Endothelial cell of umbilical vein (primary cell): ENCODE measurements around the gene CYBC1.

Experiments
- EZH2 ChIP-seq: IDR thresholded peaks from 2 replicates; pipeline ENCODE4 v1.6.1; 2012; ENCODE audit warnings: borderline replicate concordance, low read depth, mild to moderate bottlenecking, moderate library complexity, low read length, inconsistent platforms; ENCODE audit not compliant: severe bottlenecking
- GATA2 ChIP-seq: IDR thresholded peaks from 2 replicates; pipeline ENCODE4 v1.7.0; 2011; ENCODE audit warnings: low read depth, mild to moderate bottlenecking, moderate library complexity, mixed read lengths, low read length; ENCODE audit not compliant: insufficient read length, insufficient read depth
- JUN ChIP-seq: IDR thresholded peaks from 2 replicates; pipeline ENCODE4 v1.6.1; 2011; ENCODE audit warnings: borderline replicate concordance, low read depth; ENCODE audit not compliant: insufficient read length, insufficient read depth
- POLR2A ChIP-seq: IDR thresholded peaks from 2 replicates; pipeline ENCODE4 v1.6.1; 2012; ENCODE audit warnings: low read depth, mild to moderate bottlenecking, control low read depth, low read length
- POLR2AphosphoS5 ChIP-seq: IDR thresholded peaks from 2 replicates; pipeline ENCODE4 v1.6.1; 2012; ENCODE audit warnings: low read depth, mild to moderate bottlenecking, control low read depth, low read length, moderate library complexity; ENCODE audit not compliant: insufficient read depth
- TF ChIP-seq, protein P1 (sequence below), 2 donors: IDR thresholded peaks; 1 replicate in 1 of 2; 2 replicates in 1 of 2; pipeline ENCODE4 v1.5.1; 2011; ENCODE audit warnings: low read length in 2 of 2, mild to moderate bottlenecking in 2 of 2, moderate library complexity in 2 of 2, control low read depth in 1 of 2, inconsistent platforms in 1 of 2, low read depth in 1 of 2; ENCODE audit not compliant: insufficient read depth in 1 of 2; ENCODE audit errors: extremely low read depth in 1 of 2
- TF ChIP-seq, protein P2 (sequence below): IDR thresholded peaks from 2 replicates; pipeline ENCODE4 v1.6.1; 2011; ENCODE audit not compliant: insufficient read depth, insufficient read length

DNA sequence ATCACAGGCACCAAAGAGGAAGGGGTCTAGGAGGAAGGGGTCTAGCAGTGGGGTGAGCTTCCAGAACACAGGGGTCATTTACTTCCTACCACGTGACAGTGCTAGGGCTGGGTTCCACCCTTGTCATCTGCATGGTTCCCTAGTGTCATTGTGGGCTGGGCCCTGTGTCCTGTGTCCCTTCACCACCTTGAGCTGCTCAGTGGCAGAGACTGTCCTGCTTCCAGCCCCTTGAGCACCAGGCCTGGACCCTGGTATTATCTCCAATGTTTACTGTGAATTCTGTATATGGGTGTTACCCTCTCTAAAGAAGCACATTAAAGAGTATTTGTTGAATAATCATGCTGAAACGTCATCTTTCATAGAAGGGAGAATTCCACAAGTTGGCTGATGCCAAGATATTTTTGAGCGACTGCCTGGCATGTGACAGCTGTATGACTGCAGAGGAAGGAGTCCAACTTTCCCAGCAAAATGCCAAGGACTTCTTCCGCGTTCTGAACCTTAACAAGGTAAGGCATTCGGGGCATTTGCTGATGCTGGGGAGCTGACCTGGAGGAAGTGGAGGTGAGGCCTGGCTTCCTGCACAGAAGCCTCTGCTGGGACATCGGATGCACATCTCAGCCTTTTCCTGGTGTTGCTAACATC is 13.5 kb upstream of the CYBC1 start:
- TF ChIP-seq, protein P1, sequence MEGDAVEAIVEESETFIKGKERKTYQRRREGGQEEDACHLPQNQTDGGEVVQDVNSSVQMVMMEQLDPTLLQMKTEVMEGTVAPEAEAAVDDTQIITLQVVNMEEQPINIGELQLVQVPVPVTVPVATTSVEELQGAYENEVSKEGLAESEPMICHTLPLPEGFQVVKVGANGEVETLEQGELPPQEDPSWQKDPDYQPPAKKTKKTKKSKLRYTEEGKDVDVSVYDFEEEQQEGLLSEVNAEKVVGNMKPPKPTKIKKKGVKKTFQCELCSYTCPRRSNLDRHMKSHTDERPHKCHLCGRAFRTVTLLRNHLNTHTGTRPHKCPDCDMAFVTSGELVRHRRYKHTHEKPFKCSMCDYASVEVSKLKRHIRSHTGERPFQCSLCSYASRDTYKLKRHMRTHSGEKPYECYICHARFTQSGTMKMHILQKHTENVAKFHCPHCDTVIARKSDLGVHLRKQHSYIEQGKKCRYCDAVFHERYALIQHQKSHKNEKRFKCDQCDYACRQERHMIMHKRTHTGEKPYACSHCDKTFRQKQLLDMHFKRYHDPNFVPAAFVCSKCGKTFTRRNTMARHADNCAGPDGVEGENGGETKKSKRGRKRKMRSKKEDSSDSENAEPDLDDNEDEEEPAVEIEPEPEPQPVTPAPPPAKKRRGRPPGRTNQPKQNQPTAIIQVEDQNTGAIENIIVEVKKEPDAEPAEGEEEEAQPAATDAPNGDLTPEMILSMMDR (IDR thresholded peaks at IDR 0.05; ENCODE audit: extremely low read depth in 1 of 2, insufficient read depth in 1 of 2, low read depth in 1 of 2, low read length in 2 of 2): no peak
- TF ChIP-seq, protein P2, sequence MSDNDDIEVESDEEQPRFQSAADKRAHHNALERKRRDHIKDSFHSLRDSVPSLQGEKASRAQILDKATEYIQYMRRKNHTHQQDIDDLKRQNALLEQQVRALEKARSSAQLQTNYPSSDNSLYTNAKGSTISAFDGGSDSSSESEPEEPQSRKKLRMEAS: no peak
- TF ChIP-seq POLR2A: no peak
- no peak for TF ChIP-seq EZH2
- no peak for TF ChIP-seq JUN
- TF ChIP-seq POLR2AphosphoS5: no peak
- TF ChIP-seq GATA2: no peak
